ENCODE results near the gene KCNK6.
A peak's percentile ranks its signal among the peaks of the same experiment; 100 is the strongest.
"Not testable (repeated sequence)": the region's sequence is repeated elsewhere in the genome, so short reads cannot be mapped to it uniquely, and the experiment has no call there.

KCNK6 gene

DNA sequence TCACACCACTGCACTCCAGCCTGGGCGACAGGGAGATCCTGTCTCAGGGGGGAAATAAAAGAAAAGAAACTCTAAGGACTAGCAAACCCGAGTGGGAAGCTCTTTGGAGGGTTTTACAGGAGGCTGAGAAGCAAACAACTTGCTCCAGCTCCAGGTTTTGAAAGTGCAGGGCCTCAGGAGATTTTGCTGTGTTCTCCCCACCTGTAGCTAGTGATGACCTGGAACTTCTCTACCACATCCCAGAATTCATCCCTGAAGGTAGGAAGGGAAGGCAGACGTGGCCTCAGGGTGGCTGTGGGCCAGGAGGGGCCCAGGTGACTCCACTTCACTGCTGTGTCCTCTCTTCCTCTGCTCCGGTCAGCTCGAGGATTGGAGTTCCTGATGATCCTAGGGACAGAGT lies 38.4 kb downstream of the KCNK6 start:
- Mint-ChIP-seq H3K4me1 (ENCODE audit: low read depth) (peaks cover 12% of the 10 kb centered on the region), H3K4me3 (no peak overlapping the region), H3K27ac (no peak overlapping the region), H3K27me3 (ENCODE audit: low read depth) (peaks cover 27% of the 10 kb centered on the region), H3K36me3 (ENCODE audit: low read depth) (no peaks in the 10 kb centered on the region), H3K9me3 (no peaks in the 10 kb centered on the region)

DNA sequence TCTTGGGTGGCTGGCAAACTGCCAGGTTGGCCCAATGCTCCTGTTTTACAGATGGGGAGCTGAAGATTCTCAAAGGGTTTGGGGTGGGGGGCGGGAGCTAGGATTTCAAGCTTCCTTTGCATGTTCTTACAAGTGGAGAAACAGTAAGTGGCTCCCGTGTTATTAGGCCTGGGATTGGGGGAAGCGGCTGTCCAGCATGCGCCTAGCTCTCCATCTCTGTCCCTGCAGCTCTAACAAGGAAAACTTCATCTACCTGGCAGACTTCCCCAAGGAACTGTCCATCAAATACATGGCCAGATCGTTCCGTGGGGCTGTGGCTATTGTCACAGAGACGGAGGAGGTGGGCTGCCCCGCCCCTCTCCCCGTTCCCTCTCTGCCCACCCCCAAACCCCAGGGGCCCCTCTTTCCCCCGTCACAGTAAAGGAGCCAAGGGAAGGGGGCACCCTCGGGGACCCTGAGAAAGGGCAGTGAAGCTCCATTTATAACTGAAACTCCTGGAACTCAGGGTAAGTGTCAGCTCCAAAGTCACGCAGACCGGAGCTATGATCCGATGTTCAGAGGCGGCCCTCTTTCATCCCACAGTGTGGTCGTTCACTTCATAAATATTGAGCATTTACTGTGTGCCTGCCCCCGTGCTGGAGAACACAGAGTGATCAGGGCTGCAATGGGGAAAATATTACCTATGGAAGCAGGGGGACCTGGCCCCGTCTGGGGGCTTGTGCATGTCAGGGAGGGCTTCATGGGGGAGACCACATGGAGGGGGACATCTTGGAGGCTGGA lies 39.8 kb downstream of the KCNK6 start:
- Mint-ChIP-seq H3K27me3 (ENCODE audit: low read depth) (peaks cover 27% of the 10 kb centered on the region), H3K27ac (no peak overlapping the region), H3K4me3 (peak overlapping the region; percentile 46)

DNA sequence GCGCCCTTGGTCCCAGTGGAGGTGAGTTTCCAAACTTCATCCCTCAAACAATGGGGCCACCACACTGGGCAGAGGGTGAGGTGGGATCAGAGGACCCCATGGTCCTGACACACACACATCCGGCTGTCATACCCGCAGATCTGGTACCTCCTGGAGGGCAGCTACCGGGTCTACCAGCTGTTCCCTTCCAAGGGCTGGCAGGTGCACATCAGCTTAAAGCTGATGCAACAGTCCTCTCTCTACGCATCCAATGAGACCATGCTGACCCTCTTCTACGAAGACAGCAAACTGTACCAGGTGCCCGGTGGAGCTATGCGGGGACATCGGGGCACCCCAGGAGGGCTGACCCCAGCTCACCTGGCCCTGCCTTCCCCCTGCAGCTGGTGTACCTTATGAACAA lies 40.7 kb downstream of the KCNK6 start:
- Mint-ChIP-seq H3K27me3 (ENCODE audit: low read depth) (peaks cover 27% of the 10 kb centered on the region), H3K36me3 (ENCODE audit: low read depth) (no peaks in the 10 kb centered on the region), H3K4me1 (ENCODE audit: low read depth) (peaks cover 14% of the 10 kb centered on the region), H3K9me3 (no peaks in the 10 kb centered on the region), H3K27ac (no peak overlapping the region), H3K4me3 (peak overlapping the region; percentile 87)

More for the DNA sequence above, 39.8 kb downstream of the KCNK6 start:
- H3K36me3 Mint-ChIP-seq (ENCODE audit: low read depth) = no peaks in the 10 kb centered on the region
- H3K4me1 Mint-ChIP-seq (ENCODE audit: low read depth) = peaks cover 14% of the 10 kb centered on the region
- H3K9me3 Mint-ChIP-seq = no peaks in the 10 kb centered on the region

DNA sequence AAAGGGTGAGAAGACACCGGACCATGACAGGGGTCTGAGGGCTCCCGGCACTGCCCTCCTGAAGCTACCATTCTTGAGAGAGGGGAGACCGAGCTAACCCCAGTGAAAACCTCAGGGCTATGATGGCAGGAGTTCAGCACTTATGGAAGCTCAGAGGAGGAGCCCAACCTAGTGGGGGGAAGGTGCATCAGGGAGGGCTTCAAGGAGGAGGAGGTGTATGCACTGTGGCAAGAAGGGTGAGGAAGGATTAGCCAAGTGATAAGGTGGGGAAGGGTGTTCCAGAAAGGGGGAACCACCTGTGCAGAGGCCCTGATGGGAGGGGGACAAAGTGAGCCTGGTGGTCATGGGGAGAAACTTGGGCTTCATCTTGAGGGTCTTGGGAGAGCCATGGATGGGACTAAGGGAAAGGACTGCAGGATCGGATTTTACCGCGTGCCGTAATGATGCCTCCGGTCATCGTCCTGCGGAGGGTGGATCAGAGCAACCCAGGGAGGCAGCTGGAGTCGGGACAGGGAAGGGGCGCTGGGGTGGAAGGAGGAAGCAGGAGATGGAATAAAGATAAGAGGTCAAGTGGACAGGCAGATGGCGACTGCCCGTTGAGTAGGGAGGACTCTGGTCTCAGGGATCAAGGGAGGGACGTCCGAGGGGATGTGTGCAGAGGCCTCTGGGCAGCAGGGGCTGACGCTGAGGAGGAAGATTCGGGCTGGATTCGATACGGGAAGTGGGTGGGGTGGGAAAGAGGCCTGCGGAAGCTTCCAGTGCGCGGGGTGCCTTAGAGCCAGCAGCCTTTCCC lies 41.4 kb downstream of the KCNK6 start:
- Mint-ChIP-seq H3K9me3 (no peaks in the 10 kb centered on the region), H3K4me1 (ENCODE audit: low read depth) (peaks cover 14% of the 10 kb centered on the region), H3K4me3 (peak overlapping the region; percentile 87), H3K27ac (peak overlapping the region; percentile 1), H3K36me3 (ENCODE audit: low read depth) (no peaks in the 10 kb centered on the region), H3K27me3 (ENCODE audit: low read depth) (peaks cover 25% of the 10 kb centered on the region)

DNA sequence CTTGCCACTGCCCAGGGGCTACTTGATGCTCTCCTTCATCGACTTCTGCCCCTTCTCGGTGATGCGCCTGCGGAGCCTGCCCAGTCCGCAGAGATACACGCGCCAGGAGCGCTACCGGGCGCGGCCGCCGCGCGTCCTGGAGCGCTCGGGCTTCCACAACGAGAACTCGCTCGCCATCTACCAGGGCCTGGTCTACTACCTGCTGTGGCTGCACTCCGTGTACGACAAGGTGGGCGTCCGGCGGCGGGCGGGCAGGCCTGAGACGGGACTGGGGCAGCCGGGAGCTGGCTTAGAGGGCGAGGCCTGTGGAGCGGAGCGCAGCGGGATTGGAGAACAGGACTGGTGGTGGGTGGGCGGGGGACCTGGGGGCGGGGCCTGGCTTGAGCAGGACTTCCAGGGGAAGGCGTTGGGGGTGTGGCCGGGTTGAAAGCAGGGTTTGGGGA lies 42.0 kb downstream of the KCNK6 start:
- peaks cover 14% of the 10 kb centered on the region for H3K4me1 Mint-ChIP-seq (ENCODE audit: low read depth)
- H3K4me3 Mint-ChIP-seq = peak overlapping the region; percentile 87
- peaks cover 22% of the 10 kb centered on the region for H3K27me3 Mint-ChIP-seq (ENCODE audit: low read depth)
- no peak overlapping the region for H3K27ac Mint-ChIP-seq
- no peaks in the 10 kb centered on the region for H3K36me3 Mint-ChIP-seq (ENCODE audit: low read depth)
- H3K9me3 Mint-ChIP-seq = no peaks in the 10 kb centered on the region

DNA sequence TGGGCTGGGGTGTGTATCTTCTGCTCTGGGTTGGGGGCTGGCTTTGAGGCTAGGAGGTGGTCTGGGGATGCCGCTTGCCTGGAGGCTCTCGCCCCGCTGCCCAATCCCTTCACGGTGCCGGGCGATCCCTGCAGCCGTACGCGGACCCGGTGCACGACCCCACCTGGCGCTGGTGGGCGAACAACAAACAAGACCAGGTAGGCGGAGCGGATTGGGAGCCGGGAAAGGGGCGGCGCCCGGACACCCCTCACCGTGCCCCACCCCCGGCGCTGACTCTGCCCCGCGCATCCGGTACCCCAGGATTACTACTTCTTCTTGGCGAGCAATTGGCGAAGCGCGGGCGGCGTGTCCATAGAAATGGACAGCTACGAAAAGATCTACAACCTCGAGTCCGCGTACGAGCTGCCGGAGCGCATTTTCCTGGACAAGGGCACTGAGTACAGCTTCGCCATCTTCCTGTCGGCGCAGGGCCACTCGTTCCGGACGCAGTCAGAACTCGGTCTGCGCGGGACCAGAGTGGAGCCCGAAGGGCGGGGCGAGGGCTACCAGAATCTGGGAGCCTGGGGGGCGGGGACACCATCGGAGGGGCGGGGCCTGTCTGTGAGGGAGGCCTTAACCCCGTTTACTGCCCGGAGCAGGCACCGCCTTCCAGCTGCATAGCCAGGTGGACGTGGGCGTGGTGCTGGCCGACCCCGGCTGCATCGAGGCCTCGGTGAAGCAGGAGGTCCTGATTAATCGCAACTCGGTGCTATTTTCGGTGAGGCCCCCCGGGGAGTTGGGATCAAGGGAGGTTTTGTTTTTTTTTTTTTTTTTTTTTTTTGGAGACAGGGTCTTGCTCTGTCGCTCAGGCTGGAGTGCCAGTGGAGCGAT lies 42.7 kb downstream of the KCNK6 start:
- Mint-ChIP-seq H3K27me3 (ENCODE audit: low read depth) (peaks cover 22% of the 10 kb centered on the region), H3K27ac (peak overlapping the region; percentile 85), H3K4me3 (peak overlapping the region; percentile 87), H3K9me3 (no peaks in the 10 kb centered on the region), H3K4me1 (ENCODE audit: low read depth) (peaks cover 14% of the 10 kb centered on the region), H3K36me3 (ENCODE audit: low read depth) (no peaks in the 10 kb centered on the region)

DNA sequence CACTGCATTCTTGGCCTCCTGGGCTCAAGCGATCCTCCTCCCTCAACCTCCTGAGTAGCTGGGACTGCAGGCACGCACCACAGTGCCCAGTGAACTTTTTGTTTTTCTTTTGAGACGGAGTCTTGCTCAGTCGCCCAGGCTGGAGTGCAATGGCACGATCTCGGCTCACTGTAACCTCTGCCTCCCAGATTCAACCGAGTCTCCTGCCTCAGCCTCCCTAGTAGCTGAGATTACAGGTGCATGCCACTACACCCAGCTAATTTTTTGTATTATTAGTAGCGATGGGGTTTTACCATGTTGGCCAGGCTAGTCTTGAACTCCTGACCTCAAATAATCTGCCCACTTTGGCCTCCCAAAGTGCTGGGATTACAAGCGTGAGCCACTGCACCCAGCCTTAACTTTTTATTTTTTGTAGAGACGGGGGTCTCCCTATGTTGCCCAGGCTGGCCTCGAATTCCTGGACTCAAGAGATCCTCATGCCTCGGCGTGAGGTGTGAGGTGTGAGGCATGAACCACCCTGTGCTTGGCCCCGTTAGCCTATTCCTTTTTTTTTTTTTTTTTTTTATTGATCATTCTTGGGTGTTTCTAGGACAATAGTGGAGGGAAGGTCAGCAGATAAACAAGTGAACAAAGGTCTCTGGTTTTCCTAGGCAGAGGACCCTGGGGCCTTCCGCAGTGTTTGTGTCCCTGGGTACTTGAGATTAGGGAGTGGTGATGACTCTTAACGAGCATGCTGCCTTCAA lies 43.5 kb downstream of the KCNK6 start:
- peaks cover 14% of the 10 kb centered on the region for H3K4me1 Mint-ChIP-seq (ENCODE audit: low read depth)
- H3K27ac Mint-ChIP-seq; H3K36me3 Mint-ChIP-seq (ENCODE audit: low read depth); H3K9me3 Mint-ChIP-seq: not testable (repeated sequence)
- H3K4me3 Mint-ChIP-seq = peak overlapping the region; percentile 44
- H3K27me3 Mint-ChIP-seq (ENCODE audit: low read depth) = peaks cover 22% of the 10 kb centered on the region

DNA sequence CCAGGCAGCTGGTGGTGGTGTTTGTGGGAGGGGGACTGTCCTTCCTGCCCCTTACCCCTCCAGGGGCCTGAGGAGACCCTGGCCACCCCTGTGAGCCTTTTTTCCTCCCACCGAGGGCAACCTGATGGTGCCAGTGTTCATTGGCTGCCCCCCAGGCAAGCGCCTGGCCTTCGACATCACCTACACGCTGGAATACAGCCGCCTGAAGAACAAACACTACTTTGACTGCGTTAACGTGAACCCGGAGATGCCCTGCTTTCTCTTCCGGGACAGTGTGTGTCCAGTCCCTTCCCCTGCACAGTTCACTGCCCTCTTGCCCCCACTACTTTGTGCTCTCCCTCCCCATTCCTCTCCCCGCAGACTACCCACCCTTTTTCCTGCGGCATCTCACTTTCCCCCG lies 47.4 kb downstream of the KCNK6 start:
- Mint-ChIP-seq H3K36me3 (ENCODE audit: low read depth) (no peaks in the 10 kb centered on the region), H3K27ac (no peak overlapping the region), H3K4me3 (no peak overlapping the region), H3K9me3 (no peaks in the 10 kb centered on the region), H3K4me1 (ENCODE audit: low read depth) (peaks cover 2% of the 10 kb centered on the region), H3K27me3 (ENCODE audit: low read depth) (peaks cover 5% of the 10 kb centered on the region)

DNA sequence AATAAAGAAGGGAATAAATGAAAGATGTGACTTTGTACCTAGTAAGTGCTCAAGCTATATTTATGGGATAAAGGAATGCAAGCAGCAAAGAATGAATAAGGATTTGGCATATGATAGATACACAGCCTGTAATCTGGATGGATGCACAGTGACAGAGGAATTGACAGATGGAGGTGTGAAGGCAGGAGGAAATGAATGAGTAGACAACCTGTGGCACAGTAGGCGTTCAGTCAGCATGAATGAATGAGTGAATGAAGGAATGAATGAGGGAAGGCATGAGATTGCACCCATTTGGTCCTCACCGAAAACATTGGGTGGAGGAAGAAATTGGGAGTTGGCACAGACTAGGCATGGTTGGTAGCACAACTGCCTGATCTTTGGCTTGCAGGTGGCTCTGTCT lies 49.9 kb downstream of the KCNK6 start:
- H3K36me3 Mint-ChIP-seq (ENCODE audit: low read depth) = peaks cover under 1% of the 10 kb centered on the region
- peaks cover 5% of the 10 kb centered on the region for H3K27me3 Mint-ChIP-seq (ENCODE audit: low read depth)
- H3K4me1 Mint-ChIP-seq (ENCODE audit: low read depth) = peaks cover 4% of the 10 kb centered on the region
- H3K9me3 Mint-ChIP-seq = no peaks in the 10 kb centered on the region
- H3K27ac Mint-ChIP-seq = no peak overlapping the region
- no peak overlapping the region for H3K4me3 Mint-ChIP-seq

DNA sequence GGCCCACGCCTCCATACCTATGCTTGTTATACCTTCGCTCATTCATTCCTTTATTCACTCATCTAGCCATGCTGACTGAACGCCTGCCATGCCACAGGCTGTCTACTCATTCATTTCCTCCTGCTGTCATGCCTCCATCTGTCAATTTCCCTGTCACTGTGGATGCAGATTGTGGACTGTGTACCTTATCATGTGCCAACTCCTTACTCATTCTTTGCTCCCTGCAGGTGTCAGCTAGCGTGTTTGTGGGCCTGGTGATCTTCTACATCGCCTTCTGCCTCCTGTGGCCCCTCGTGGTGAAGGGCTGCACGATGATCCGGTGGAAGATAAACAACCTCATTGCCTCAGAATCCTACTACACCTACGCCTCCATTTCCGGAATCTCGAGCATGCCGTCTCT lies 50.7 kb downstream of the KCNK6 start:
- Mint-ChIP-seq H3K36me3 (ENCODE audit: low read depth) (peaks cover 7% of the 10 kb centered on the region), H3K9me3 (no peaks in the 10 kb centered on the region), H3K27me3 (ENCODE audit: low read depth) (peaks cover 5% of the 10 kb centered on the region), H3K4me3 (no peak overlapping the region), H3K27ac (no peak overlapping the region), H3K4me1 (ENCODE audit: low read depth) (peaks cover 11% of the 10 kb centered on the region)

DNA sequence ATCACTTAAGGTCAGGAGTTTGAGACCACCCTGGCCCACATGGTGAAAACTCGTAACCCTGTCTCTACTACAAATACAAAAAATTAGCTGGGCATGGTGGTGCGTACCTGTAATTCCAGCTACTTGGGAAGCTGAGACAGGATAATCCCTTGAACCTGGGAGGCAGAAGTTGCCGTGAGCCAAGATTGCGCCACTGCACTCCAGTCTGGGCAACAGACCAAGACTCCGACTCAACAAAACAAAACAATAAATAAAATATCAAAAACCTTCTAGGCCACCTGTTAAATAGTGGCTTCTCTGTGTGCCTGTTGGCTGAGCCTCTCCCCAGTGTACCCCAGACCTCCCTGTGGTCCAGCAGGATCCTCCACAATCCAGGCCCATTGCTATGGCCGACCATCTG lies 51.4 kb downstream of the KCNK6 start:
- Mint-ChIP-seq H3K36me3 (ENCODE audit: low read depth) (peaks cover 9% of the 10 kb centered on the region), H3K4me3 (no peak overlapping the region), H3K27ac (no peak overlapping the region), H3K9me3 (no peaks in the 10 kb centered on the region), H3K27me3 (ENCODE audit: low read depth) (peaks cover 5% of the 10 kb centered on the region), H3K4me1 (ENCODE audit: low read depth) (peaks cover 17% of the 10 kb centered on the region)

DNA sequence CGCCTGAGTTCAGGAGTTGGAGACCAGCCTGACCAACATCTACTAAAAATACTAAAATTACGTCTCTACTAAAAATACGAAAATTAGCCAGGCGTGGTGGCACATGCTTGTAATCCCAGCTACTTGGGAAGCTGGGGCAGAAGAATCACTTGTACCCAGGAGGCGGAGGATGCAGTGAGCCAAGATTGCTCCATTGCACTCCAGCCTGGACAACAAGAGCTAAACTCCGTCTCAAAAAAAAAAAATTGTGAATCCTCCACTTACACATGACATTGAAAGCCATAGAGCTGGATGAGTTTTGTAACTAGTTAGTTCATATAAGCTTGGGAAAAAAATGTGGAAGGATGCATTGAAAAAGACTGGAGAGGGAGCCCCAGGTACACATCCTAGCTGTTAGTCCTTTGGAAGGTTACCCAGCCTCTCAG lies 54.3 kb downstream of the KCNK6 start:
- H3K27ac Mint-ChIP-seq = peak overlapping the region; percentile 96
- peaks cover 16% of the 10 kb centered on the region for H3K36me3 Mint-ChIP-seq (ENCODE audit: low read depth)
- peaks cover 5% of the 10 kb centered on the region for H3K27me3 Mint-ChIP-seq (ENCODE audit: low read depth)
- H3K4me3 Mint-ChIP-seq = peak overlapping the region; percentile 100
- H3K4me1 Mint-ChIP-seq (ENCODE audit: low read depth) = peaks cover 23% of the 10 kb centered on the region
- no peaks in the 10 kb centered on the region for H3K9me3 Mint-ChIP-seq

DNA sequence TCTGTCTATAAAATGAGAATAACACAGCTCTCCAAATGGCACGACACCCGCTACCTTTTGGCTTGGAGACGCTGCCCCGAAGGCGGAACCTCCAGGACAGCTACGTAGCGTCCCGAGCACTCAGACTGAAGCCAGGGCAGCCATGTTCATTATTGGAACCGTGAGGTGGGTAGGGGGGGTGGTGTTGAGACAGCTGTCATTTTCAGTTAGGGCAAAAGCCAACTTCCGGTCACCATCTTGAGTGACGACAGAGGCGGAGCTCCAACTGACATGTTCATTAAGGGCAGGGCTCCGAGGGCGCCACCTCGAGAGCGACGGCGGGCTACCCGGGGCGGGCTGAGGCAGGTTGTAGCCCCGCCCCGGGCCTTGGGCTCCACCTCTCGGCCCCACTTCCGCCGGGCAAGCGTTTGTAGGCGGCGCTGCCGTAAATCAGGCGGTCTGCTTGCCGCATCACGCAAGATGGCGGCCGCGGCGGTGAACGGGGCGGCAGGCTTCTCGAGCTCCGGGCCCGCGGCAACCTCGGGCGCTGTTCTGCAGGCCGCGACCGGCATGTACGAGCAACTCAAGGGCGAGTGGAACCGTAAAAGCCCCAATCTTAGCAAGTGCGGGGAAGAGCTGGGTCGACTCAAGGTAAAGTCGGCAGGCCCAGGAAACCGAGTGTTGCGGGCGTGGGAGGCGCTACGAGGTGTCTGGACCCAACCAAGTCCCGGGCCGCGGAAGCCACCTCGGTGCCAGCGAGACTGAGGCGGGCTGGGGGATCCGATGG lies 54.9 kb downstream of the KCNK6 start, which contains the start of gene PSMD8:
TSS of gene PSMD8 (plus strand) at position 240 of the 766 bp plus-strand sequence. CDS start at position 271, 31 bp downstream.
- Mint-ChIP-seq H3K4me1 (ENCODE audit: low read depth) (peaks cover 23% of the 10 kb centered on the region), H3K4me3 (peak within 1 kb of the TSS; percentile 100), H3K36me3 (ENCODE audit: low read depth) (peaks cover 21% of the 10 kb centered on the region), H3K27me3 (ENCODE audit: low read depth) (peaks cover 5% of the 10 kb centered on the region), H3K9me3 (no peaks in the 10 kb centered on the region), H3K27ac (peak within 1 kb of the TSS; percentile 96)
